NB4 (cell line): ENCODE results near the gene SEC31A.
"Not testable (repeated sequence)": the region's sequence is repeated elsewhere in the genome, so short reads cannot be mapped to it uniquely, and the experiment has no call there.

ENCODE experiments used
- CTCF ChIP-seq: IDR thresholded peaks from one replicate; pipeline ENCODE4 v1.5.1; 2012; ENCODE audit warnings: low read depth, low read length
- MAX ChIP-seq: IDR thresholded peaks from 2 replicates; pipeline ENCODE4 v1.6.1; 2011; ENCODE audit warnings: low read depth, low read length
- POLR2A ChIP-seq: IDR thresholded peaks from 2 replicates; pipeline ENCODE4 v1.6.1; 2011; ENCODE audit warnings: mild to moderate bottlenecking; ENCODE audit not compliant: insufficient read length; ENCODE audit errors: extremely low read depth

GRCh38 chr4:82816874-82817273 lies 74.1 kb downstream of the SEC31A start:
- not testable (repeated sequence) for TF ChIP-seq CTCF, POLR2A, MAX
